Measurements from ENCODE around the gene CRYBG1.
A peak's percentile ranks its signal among the peaks of the same experiment; 100 is the strongest.

CRYBG1 gene, protein sequence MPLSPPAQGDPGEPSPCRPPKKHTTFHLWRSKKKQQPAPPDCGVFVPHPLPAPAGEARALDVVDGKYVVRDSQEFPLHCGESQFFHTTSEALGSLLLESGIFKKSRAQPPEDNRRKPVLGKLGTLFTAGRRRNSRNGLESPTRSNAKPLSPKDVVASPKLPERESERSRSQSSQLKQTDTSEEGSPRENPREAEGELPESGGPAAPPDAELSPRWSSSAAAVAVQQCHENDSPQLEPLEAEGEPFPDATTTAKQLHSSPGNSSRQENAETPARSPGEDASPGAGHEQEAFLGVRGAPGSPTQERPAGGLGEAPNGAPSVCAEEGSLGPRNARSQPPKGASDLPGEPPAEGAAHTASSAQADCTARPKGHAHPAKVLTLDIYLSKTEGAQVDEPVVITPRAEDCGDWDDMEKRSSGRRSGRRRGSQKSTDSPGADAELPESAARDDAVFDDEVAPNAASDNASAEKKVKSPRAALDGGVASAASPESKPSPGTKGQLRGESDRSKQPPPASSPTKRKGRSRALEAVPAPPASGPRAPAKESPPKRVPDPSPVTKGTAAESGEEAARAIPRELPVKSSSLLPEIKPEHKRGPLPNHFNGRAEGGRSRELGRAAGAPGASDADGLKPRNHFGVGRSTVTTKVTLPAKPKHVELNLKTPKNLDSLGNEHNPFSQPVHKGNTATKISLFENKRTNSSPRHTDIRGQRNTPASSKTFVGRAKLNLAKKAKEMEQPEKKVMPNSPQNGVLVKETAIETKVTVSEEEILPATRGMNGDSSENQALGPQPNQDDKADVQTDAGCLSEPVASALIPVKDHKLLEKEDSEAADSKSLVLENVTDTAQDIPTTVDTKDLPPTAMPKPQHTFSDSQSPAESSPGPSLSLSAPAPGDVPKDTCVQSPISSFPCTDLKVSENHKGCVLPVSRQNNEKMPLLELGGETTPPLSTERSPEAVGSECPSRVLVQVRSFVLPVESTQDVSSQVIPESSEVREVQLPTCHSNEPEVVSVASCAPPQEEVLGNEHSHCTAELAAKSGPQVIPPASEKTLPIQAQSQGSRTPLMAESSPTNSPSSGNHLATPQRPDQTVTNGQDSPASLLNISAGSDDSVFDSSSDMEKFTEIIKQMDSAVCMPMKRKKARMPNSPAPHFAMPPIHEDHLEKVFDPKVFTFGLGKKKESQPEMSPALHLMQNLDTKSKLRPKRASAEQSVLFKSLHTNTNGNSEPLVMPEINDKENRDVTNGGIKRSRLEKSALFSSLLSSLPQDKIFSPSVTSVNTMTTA (N-terminal part only)

DNA sequence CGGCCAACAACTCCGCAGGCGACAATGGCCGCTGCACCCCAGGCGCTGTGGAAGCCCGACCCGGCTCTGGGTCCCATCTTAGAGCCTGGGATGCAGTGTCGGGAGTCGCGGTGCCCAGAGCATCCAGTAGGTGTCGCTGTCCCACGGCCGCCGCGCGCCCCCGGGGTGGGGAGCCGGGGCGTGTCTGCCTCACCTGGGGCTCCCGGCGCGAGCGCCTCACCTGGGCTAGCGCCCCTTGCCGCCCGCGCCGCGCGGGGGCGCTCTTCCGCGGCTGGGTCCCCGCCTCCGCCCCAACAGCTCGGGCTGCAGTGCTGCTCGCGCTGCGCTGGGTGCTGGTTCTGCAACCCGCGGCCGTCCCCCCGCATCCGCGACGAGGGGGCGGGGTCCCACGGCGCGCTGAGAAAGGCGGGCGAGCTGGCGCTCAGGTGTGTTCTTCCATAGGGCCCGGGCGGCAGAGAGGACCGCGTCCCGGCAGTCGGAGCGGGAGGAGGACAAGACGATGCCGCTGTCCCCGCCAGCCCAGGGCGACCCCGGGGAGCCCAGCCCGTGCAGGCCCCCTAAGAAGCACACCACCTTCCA is at the start of gene CRYBG1:
Gene CRYBG1, plus strand, starts transcription at position 308 of the 579 bp plus-strand sequence. Its CDS starts 192 bp downstream, at position 500.
- DNase-seq, result peak; percentile 38

GRCh38 chr6:106315765-106316374 is 44.6 kb upstream of the CRYBG1 start:
- peak; percentile 32 for DNase-seq

- DNase-seq, result no peak
Measured at GRCh38 chr6:106316375-106316766, 44.1 kb upstream of the CRYBG1 start.

DNA sequence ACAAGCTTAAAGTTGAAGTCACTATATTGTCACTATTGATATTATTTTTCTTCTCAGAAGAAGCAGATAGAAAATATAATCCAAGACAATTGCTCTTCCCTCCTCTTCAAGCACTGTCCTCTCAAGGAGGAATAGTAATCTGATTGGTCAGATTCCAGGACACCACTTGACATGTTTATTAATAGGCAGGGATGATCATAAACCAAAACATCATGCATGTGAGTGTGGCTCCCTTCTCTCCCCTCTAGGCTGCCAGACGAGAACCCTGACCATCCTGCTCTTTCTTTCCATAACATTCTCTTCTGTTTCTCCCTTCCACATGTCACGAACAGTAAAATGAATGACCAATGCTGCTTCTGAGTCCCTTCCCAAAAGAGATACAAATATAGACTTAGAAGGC is 42.5 kb upstream of the CRYBG1 start:
- no peak for DNase-seq

DNA sequence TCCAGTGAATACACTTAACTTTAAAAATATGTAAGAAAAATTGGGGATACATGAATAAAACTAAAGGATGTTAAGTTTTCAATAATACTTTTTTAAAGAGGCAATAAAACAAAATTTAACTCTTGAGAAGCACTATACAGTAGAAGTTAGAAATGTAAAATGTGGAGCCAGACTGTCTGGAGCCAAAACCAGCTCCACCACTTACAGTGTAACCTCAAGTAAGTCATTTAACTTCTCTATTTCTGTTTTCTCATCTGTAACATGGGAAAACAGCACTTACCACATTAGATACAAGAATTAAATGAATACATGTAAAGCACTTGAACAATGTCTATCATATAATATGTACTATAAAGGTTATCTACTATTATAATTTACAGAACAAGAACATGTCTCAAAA is 41.7 kb upstream of the CRYBG1 start:
- DNase-seq, result peak; percentile 9

DNA sequence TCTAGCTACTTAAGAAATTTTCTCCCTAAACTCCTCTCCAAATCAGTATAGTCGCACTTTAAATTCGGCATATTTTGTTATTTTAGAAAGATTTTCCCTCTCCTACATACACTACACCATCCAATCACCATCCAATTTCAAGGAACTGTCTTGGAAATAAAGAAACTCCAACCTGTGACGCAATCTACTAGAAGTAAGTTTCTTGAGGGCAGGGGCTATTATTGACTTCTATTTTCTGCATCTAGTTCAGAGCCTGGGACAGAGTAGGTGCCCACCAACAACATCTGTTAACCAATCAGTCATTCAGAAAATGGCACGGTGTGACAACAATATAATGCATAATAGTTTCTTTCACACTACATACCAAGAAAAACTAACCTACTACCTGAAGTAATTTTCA is 38.6 kb upstream of the CRYBG1 start:
- DNase-seq, result no peak

- peak; percentile 9 for DNase-seq
Measured at GRCh38 chr6:106324726-106325335, 35.7 kb upstream of the CRYBG1 start.

DNA sequence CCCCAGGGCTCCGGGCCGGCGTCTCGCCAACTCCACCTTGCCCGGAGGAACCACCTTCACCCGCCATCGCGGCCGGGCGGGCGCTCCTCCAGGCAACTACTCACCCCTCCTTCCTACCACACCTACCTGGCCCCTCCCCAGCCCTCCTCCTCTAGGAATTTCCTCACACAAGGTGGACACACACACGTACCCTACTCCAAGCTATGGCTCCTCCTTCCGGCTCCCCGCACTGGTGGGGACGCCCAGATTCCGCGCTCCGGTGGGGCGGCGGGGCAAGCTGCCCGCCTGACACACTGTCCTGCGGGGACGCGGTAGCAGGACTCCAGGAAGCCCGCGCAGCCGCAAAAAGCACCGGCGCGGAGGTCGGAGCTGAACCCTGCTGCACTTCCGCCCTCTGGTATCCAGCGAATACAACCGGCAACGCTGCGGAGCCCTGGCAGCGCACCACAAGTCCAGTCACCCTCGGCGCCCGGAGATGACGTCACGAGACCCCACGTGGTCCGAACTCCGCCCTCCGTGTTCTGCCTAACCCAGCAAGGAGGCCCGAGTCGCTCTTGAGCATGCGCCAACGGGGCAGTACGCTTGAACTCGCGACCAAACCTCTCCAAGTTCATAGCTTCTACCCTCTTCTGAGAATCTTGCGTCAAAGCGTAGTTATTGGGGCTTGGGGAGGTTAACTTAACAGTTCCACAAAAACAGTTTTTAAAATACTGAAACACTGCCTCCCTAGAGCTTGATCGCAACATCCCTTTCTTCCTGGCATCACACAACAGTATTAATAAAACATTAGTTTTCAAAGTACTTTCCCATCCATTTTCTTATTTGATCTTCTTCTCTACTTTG is 35.0 kb upstream of the CRYBG1 start, which contains the start of gene ATG5:
Gene ATG5, minus strand, starts transcription at position 425 of the 843 bp plus-strand sequence. CDS start 9,552 bp downstream, outside the sequence.
- peak; percentile 100 for DNase-seq

- DNase-seq, result peak; percentile 59
Measured at GRCh38 chr6:106334646-106335448, 25.7 kb upstream of the CRYBG1 start.

- peak; percentile 79 for DNase-seq
Measured at GRCh38 chr6:106339334-106340029, 21.0 kb upstream of the CRYBG1 start.

GRCh38 chr6:106347219-106347618 is 13.3 kb upstream of the CRYBG1 start:
- DNase-seq, result no peak

GRCh38 chr6:106356378-106356777 is 4.1 kb upstream of the CRYBG1 start:
- DNase-seq, result no peak

GRCh38 chr6:106359959-106360409 is 533 bp upstream of the CRYBG1 start:
- DNase-seq, result no peak

GRCh38 chr6:106360989-106361430 is 493 bp downstream of the CRYBG1 start:
- DNase-seq, result peak; percentile 52

- no peak for DNase-seq
Measured at GRCh38 chr6:106363401-106364138, 3.1 kb downstream of the CRYBG1 start.

GRCh38 chr6:106369739-106370138 is 9.2 kb downstream of the CRYBG1 start:
- no peak for DNase-seq

DNA sequence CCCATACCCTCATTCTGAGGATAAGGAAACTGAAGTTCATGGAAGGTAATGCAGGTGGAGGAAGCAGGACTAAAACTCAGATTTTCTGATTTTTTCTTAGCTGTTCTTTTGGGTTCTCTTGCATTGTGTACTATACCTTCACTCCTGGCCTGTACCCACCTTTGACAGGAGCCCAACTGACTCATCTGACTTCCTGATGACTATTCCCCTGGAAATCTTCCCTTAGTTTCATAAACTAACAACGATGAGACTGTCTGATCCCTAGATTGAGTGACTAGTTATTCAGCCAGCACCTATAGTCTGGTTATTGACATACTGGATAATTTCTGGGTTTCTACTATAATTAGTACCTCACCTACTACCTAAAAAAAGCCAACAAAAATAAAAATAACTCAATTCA is 10.1 kb downstream of the CRYBG1 start:
- no peak for DNase-seq
